Left renal pelvis (tissue), 4 donors: ENCODE measurements around the gene PRPF38A. TPM values are rescaled to one million over a fixed set of nuclear protein-coding genes. Genes with fewer than 3 reads are reported as not detected.
"Not testable (repeated sequence)": the region's sequence is repeated elsewhere in the genome, so short reads cannot be mapped to it uniquely, and the experiment has no call there.

Experiments
- DNase-seq, 4 donors: peaks; one replicate each; pipeline ENCODE4 v3.0.0-alpha.2; 2013; ENCODE audit warnings: low read depth in 4 of 4, low spot score in 3 of 4
- polyA plus RNA-seq, 4 donors: library from polyadenylated mRNA; unstranded; fragments of 120-200 nt; gene quantifications; one replicate each; pipeline ENCODE4 v1.2.1, GENCODE V29; 2013; ENCODE audit not compliant: insufficient read length in 4 of 4

The PRPF38A gene, protein sequence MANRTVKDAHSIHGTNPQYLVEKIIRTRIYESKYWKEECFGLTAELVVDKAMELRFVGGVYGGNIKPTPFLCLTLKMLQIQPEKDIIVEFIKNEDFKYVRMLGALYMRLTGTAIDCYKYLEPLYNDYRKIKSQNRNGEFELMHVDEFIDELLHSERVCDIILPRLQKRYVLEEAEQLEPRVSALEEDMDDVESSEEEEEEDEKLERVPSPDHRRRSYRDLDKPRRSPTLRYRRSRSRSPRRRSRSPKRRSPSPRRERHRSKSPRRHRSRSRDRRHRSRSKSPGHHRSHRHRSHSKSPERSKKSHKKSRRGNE
- polyA plus RNA-seq: 10 to 100 TPM; 66.6 to 86.0 (median 79.2) TPM

DNA sequence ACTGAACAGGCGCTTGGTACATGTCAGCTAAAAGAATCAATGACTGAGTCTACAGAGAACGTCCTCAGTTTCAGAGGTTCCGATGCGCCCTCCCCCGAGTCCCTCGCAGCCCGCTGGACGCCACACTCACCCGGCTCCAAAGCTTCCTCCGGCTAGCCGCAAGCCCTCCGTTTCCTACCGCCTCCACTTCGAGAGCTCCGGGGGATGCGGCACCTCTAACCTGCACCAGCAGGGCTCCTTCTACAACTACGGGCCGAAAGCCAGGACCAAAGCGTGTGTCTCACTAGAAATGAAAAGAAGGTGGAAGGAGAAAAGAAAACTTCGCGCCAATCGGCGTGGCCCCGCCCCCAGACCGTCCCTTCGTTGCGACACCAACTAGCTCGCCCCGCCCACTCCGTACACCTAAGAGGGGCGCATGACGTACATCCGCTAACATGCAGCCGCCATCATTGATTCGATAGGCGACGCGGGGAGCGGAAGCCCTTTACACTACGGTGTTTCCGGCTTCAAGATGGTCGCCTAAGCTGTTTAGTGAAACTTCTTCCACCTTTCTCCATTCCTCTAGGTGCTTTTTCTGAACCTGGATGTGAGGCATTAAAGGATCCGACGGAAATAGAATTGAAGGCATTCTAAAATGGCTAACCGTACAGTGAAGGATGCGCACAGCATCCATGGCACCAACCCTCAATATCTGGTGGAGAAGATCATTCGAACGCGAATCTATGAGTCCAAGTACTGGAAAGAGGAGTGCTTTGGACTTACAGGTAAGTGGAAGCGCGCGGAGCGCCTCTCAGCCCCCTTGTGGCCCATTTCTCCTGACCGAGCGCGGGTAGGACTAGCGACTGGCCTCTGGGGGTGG lies at the start of gene PRPF38A, which contains the start of gene ORC1:
TSS of gene PRPF38A (plus strand) at position 487 of the 859 bp plus-strand sequence. CDS start at position 635, 148 bp downstream.
TSS of gene ORC1 (minus strand) at position 308 of the 859 bp plus-strand sequence. CDS start 2,200 bp downstream, outside the sequence.
- DNase-seq: peak; percentile 88 to 96 (median 92)

DNA sequence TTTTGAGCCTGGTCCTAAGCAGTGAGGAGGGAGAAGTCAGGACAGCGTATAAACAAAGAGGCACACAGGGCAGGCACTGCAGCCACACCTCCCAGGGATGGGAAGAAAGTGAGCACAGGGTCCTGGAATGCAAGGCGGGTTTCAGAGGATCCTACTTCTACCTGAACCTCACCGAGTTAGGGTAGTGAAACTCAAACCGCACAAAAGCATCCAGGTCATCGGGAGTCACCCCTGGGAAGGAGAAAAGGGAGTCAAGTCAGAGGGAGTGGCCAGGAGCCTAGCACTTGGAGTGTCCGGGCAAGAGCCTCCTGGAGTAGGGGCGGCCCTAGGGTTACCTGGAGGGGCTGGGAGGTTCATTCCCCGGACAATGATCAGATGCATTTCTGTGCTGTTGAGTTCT lies 49.0 kb upstream of the PRPF38A start:
- no peak for DNase-seq

DNA sequence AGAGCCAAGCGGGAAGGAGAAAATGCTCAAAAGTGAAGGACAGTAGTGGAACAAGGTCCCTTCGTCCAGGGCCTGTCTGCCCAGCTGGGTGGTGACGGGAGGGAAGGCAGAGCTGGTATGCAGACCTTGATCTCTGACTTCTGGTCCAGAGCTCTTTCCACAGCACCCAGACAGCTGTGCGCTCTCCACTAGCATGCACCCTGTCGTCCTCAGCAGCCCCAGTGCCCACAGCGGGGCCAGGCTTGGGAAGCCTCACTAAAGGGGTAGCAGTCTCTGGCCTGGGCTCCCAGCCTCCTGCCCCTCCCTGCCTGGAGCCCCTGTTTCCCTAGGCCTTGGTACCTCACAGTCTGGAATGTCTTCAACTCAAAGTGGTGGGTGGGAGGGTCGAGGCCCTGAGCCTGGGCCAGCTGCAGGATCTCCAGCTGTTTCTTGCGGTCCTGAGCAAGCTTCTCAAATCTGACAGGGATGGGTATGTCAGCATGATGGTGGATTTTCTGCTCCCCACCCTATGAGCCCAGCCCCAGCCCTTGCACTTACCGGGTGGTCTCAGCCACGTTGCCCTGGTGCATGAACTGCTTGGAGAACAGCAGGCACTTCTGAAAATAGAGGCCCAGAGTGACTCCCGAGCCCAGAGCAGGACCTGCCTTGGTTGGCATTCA lies 48.4 kb upstream of the PRPF38A start:
- DNase-seq: no peak

DNA sequence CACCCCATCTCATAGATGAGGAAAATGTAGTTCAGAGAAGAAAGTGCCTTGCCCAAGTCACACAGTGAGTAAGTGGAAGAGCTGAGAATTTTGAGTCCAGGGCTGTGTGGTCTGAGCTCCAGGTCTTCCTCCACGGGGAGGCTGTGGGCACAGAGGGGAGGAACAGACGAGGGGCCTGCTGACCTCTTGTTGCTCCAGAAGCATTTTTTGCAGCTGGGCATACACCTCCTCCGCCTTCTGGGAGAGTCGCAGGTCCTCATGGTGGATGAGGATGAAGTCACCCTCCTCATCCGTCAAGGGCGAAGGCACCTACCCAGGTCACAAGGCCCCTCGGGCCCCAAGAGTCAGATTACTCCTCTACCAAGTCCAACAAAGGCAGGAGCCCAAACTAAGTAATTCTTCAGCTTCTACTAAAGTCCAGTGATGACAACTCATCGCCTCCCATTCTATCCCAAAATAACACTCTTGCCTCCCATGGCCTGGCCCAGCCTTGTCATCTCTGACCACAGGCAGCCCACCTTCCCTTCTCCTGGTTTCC lies 47.5 kb upstream of the PRPF38A start:
- no peak for DNase-seq

DNA sequence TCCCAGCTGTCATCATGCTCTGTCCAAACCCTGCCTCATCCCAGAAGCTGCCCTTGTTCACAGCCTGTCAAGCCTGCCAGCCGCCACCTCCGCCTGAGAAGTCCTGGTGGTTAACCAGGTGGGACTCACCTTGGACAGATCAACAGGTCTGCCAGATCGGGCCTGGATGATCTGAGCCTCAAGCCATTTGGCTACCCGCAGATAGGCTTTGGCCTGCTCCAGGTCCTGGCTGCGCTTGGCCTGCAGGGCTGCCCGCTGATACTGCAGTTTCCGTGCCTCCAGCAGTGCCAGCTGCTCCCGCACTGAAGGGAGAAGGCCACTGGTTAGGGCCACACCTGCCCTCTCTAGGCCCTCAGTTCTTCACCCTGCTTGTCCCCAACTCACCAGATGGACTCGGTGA lies 47.0 kb upstream of the PRPF38A start:
- no peak for DNase-seq

DNA sequence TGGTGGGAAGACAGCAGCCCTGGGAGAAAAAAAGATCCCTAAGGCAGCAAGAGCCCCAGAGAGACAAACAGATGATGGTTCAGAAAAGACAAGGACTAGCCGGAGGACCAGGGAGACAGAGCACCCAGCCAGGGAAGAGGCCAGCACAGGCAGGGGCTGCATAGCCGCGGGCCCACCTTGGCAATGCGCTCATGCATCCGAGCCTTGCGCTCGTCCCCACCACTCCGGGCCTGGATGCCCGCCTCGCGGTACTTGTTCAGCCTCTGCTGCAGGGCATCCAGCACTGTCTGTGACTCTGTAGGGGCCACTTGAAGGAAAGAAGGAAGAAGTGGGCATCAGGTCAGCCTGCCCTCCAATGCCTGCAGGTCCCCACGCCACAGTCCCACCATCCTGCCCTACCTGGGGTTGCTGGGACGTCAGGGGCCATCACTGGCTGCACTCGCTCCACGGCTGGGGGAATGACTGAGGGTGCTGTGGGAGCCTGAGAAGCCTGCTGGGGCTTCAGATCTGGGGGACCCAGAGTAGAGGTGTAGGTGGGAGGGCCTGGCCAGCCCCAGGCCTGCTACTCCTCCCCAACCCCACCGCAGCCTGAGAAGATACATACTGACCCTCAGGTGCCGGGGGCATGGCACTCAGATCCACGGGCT lies 45.4 kb upstream of the PRPF38A start:
- DNase-seq: no peak

DNA sequence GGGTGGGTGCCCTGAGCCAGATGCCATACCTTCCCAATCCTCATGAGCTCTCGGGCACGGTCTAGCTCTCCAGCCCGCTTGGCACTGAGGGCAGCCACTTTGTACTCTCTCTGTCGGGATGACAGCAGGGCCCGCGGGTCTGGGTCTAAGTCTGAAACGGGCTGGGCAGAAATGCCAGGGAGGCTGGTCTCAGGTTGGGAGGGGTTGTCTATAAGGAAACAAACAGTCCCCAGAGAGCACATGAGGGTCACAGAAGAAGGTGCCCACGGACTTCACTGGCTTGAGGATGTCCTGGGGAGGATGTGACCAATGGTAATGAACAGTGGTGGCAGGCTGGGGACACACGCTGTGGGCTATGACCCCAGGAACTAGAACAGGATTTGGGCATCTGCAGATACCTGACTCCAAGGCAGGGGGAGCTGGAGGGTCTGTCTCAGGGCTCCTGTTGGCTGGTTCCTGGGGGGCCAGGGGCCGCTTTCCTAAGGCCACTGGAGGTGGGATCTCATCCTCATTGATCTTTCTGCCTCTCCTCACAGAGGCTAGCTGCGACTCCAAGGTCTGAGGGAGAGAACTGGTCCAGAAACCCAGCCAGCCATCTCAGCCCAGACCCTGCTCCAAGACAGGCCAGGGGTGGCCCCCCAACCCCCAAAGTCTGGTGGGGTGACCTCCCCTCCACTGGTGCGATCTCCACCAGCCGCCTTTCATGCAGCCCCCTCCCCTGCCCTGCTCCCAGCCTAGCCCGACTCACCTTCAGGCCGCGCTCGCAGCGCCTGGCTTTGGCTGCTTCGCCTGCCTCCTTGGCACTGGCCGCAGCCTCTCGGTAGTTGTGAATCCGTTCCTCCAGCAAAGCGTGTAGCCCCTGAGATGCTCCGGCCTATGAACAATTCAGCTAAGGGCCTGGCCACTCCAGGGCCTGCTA lies 44.5 kb upstream of the PRPF38A start:
- DNase-seq: no peak

DNA sequence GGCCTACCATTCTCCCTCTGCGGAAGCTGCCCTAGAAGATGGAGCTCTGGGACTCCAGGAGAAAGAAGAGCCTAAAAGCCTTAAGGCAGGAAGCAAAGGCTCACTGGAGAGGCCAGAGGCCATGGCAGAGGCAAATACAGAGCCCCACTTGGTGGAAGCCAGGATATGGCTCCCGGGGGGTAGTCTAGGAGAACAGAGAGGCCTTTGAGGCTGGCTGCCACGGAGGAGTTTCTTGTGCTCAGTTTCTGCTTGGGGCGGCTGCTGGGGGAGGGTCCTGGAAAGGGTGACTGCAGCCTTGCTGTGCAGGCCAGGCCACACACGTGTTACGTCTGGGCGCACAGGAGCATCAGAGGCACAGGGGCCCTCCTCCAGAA lies 43.8 kb upstream of the PRPF38A start:
- DNase-seq: no peak

DNA sequence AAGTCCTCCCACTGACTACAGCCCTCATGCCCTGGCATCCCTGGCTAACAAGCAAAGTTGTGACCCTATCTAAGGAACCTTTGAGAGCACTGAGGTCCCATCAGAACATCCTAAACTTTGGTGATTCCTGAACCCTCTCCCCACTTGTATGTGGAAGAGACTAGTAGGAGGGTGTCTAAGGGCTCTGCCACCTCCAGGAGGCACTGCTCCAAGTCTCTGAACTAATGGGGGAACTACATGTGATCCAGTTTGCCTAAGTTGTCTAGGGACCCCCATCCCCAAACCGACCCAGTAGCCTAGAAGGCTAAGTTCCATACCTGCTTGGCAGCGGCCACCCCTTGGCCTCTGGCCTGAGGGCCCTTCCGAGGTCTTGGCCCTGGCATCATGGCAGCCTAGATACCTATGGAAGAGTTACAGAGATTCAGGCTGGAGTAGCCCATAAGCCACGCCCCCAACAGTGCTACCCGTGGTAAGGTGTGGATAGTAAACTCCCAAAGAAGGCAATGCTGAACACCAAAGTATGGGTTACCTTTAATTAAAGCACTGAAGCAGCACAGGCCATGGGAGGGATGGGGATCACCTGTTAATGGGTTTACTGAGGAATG lies 40.1 kb upstream of the PRPF38A start:
- no peak for DNase-seq

DNA sequence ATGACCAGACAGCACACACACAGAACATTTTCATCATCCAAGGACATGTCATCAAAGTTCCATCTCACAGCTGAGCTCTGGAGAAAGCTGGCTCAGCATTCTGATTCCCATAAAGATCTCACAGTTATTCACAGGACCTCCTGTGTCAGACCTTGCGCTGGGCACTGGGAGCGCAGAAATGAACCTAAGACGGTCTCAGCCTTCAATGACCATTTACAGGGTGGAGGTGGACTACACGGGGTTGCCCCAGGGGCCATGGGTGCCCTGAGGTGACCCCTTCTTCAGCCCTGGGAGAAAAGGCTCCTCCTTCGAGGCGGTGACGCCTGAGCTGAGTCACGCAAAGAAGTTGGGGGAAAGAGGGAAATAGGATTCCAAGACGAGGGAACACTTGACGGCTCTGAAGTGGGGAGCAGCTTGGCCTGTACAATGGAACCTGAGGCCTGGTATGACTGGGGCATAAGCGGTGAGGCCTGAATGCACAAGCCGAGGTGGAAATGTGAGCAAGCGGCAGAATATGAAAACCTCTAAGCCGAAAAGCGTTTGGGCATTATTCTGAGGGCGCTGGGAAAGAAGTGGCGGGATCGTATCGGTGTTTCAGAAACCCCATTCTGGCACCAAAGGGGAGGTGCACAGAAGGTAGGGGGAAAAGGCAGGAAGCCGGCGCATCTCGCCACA lies 39.2 kb upstream of the PRPF38A start:
- no peak for DNase-seq

DNA sequence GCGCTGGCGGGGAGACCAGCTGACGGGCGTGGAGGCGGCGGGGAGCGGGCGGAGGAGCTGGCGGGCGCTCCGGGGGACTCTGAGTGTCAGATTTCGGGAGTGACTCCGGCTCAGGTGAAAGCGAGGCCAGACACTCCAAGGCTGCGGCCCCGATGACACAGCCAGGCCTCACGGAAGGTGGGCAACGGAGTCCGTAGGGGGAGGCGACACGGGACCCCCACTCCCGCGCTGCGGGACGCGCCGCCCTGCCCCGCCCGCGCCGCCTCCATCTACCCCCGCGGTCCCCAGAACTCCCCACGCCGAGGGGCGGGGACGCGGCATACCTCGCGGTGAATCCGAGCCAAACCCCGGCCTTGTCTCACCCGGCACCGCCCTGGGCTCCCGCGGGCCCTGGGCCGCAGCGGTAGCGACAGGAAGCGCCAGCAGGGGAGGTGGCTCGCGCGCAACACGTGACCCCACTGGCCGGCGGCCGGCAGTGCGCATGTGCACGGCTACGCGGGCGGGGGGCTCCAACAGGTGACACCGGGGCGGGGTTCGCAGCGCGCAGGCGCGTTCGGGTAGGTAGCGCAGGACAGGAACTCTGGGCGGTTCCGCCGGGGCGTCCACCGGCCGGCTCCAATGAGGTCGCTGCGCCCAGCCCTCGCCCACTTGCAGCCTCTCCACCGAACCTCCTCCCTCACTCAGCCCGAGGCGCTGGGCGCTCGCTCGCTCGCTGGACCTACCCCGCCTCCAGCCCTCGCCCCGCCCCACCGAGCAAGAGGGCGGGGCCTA lies 38.5 kb upstream of the PRPF38A start, which contains the start of gene CC2D1B:
TSS of gene CC2D1B (minus strand) at position 460 of the 771 bp plus-strand sequence. CDS start 1,585 bp downstream, outside the sequence.
- DNase-seq: peak; percentile 93 to 94 (median 94)

DNA sequence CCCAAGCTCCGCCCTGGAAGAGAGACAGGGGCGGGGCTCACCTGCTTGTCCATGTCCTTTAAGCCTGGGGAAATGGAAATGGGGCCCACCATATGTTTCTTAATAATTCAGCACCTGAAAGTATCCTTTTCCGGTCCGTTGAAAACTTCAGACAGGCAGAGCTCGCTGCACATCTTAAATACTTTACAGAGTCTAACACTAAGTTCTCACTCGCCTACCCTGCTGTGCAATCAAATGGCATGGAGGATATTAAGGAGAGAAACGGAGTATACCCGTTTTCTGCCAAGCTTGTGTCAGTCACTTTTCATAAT lies 37.9 kb upstream of the PRPF38A start:
- no peak for DNase-seq

DNA sequence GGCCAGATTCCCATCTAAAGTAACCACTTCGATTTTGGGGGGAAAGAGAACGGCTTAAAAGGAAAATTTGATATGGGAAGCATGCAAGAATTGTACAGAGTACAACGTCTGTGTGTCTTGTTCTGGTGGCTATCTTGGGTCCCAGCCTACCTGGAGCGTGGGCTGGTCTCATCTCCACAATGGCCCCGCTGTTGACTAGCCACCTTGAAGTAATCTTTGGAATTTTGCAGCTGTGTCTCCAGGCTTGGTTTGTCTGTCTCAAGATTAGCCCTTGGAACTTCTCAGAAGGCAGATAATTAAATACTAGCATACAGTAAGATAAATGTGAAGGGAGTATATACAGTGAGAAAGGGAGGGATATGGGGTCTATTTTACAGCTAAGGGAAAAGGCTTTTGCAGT lies 37.1 kb upstream of the PRPF38A start:
- no peak for DNase-seq

DNA sequence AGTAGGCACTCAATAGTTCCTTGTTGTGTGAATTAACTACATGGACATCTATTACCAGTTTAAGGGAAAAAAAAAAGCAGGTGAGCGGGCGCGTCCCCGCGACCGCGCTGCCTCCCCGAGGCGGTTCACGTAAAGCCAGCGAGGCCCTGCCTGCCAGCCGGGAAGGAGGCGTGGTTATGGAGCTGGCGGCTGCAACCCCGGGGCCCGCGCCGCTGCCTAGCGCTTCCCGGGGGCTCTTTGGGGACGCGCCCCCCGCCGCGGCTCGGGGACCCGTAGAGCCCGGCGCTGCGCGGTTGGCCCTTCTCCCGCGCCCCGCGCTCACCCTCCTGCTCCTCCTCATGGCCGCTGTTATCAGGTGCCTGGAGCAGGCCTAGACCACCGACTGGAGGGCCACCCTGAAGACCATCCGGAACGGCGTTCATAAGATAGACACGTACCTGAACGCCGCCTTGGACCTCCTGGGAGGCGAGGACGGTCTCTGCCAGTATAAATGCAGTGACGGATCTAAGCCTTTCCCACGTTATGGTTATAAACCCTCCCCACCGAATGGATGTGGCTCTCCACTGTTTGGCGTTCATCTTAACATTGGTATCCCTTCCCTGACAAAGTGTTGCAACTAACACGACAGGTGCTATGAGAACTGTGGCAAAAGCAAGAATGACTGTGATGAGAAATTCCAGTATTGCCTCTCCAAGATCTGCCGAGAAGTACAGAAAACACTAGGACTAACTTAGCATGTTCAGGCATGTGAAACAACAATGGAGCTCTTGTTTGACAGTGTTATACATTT lies 35.8 kb upstream of the PRPF38A start:
- DNase-seq: peak in 1 of 4 donors; percentile 27

DNA sequence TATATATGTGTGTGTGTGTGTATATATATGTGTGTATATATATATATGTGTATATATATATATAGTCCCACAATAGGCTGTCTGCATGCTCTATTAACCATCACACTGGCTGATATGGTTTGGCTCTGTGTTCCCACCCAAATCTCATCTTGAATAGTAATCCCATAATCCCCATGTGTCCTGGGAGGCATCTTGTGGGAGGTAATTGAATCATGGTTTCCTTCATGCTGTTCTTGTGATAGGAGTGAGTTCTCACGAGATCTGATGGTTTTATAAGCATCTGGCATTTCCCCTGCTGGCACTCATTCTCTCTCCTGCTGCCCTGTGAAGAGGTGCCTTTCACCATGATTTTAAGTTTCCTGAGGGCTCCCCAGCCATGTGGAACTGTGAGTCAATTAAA lies 34.6 kb upstream of the PRPF38A start:
- not testable (repeated sequence) for DNase-seq

DNA sequence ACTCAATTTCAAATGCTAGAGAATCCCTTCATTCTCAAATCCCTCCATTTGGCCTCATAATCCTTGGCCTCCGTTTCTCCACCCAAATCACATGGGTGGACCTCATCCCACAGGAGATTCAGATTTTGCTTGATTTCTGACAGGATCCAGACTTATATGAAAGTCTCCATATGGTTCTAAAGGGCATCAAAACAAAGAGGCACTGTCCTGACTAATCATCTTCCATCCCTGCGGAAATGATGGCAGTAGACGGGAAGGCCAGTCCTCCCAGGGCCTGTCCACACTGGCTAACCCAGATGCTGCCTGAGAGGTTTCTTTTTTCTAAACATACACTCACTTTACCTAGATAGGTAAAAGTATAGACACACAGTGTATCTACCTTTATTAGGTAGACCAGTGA lies 19.0 kb upstream of the PRPF38A start:
- no peak for DNase-seq

DNA sequence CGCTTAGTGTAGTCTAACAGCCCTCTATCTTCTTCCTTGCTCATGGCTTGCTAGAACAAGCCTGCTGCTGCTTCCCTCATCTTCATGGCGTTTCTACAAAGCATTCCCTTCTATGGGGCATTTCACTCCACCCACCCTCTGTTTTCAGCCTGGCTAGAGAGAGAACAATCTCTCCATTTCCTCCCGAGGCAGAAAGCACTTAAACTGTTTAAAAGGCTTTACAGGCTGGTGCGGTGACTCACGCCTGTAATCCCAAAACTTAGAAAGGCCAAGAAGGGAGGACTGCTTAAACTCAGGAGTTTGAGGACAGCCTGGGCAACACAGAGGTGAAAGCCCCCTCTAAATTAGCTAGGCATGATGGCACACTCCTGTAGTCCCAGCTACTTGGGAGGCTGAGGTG lies 17.9 kb upstream of the PRPF38A start:
- no peak for DNase-seq
